PC-3 (cell line): ENCODE measurements around the gene GALR2.
A peak's percentile ranks its signal among the peaks of the same experiment; 100 is the strongest.

Experiments
- EZH2 ChIP-seq: fragments of 300-600 bp; sonication (generic); IDR thresholded peaks from one replicate; pipeline ENCODE4 v1.6.1; 2017; ENCODE audit warnings: antibody characterized with exemption, mild to moderate bottlenecking, low read length; ENCODE audit not compliant: unreplicated experiment
- TF ChIP-seq, protein P1 (sequence below): fragments of 300-600 bp; sonication (generic); conservative IDR thresholded peaks from 2 replicates; pipeline ENCODE4 v1.5.1; 2017; ENCODE audit warnings: antibody characterized with exemption, low read depth, mild to moderate bottlenecking, low read length

GRCh38 chr17:76123749-76124581 lies 49.4 kb downstream of the GALR2 start:
- TF ChIP-seq, protein P1, sequence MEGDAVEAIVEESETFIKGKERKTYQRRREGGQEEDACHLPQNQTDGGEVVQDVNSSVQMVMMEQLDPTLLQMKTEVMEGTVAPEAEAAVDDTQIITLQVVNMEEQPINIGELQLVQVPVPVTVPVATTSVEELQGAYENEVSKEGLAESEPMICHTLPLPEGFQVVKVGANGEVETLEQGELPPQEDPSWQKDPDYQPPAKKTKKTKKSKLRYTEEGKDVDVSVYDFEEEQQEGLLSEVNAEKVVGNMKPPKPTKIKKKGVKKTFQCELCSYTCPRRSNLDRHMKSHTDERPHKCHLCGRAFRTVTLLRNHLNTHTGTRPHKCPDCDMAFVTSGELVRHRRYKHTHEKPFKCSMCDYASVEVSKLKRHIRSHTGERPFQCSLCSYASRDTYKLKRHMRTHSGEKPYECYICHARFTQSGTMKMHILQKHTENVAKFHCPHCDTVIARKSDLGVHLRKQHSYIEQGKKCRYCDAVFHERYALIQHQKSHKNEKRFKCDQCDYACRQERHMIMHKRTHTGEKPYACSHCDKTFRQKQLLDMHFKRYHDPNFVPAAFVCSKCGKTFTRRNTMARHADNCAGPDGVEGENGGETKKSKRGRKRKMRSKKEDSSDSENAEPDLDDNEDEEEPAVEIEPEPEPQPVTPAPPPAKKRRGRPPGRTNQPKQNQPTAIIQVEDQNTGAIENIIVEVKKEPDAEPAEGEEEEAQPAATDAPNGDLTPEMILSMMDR, result 0 out of 2 replicates have a peak, but pooled peaks have one; percentile 14
- TF ChIP-seq EZH2, result no peak
